Upper lobe of right lung (tissue), 1 donor: ENCODE data around the gene PIAS3. TPM values are rescaled to one million over a fixed set of nuclear protein-coding genes. Genes with fewer than 3 reads are reported as not detected.
"Not testable (repeated sequence)": the region's sequence is repeated elsewhere in the genome, so short reads cannot be mapped to it uniquely, and the experiment has no call there.

ENCODE experiments used
- ATAC-seq: fragments of 200-7000 bp; cut with Tn5 transposase; one replicate; pipeline ENCODE4 v1.9.1; 2020; ENCODE audit warnings: mild to moderate bottlenecking, moderate library complexity
- DNase-seq: peaks from one replicate; pipeline ENCODE4 v3.0.0-alpha.2; 2020
- H3K27ac ChIP-seq: fragments of 200-600 bp; one replicate; pipeline ENCODE4 v1.8.0; 2022
- H3K27me3 ChIP-seq: fragments of 200-600 bp; one replicate; pipeline ENCODE4 v1.8.0; 2022; ENCODE audit warnings: mild to moderate bottlenecking
- H3K36me3 ChIP-seq: fragments of 200-600 bp; one replicate; pipeline ENCODE4 v1.8.0; 2022
- H3K4me1 ChIP-seq: fragments of 200-600 bp; one replicate; pipeline ENCODE4 v1.8.0; 2022
- H3K4me3 ChIP-seq: fragments of 200-600 bp; one replicate; pipeline ENCODE4 v1.8.0; 2022; ENCODE audit warnings: mild to moderate bottlenecking
- H3K9me3 ChIP-seq: fragments of 200-600 bp; one replicate; pipeline ENCODE4 v1.8.0; 2022
- CTCF ChIP-seq: fragments of 200-600 bp; IDR thresholded peaks from one replicate; pipeline ENCODE4 v1.8.0; 2022; ENCODE audit warnings: antibody characterized with exemption
- intact Hi-C: fragments of 100-400 bp; cut with DNase I; formaldehyde crosslinking; loops from one replicate; pipeline ENCODE4 v1.11.0; 2022
- total RNA-seq: library from RNA; stranded (reverse); fragmentation: NEBNext Ultra II Directional; extraction: Animal tissue kit (Norgen Biotek cat#: 25700); gene quantifications from one replicate; pipeline ENCODE4 v1.2.1, GENCODE V29; 2021
- donor health status: DM: no; HTN: yes; CAD: no; lungs with severe emphysema.

PIAS3 gene
- total RNA-seq, 1 donor from 2014 or later, result 29.2 TPM

GRCh38 chr1:145845514-145846161 is 13.2 kb downstream of the PIAS3 start, which contains the start of gene NUDT17:
NUDT17 (plus strand) TSS chr1:145845630; CDS start chr1:145845641, 11 bp downstream.
- Histone ChIP-seq H3K27me3 (no peaks in the 10 kb centered on the region), H3K4me3 (peak within 1 kb of the TSS; percentile 66), H3K4me1 (peaks cover 16% of the 10 kb centered on the region), H3K36me3 (peaks cover 55% of the 10 kb centered on the region), H3K9me3 (no peaks in the 10 kb centered on the region), H3K27ac (peak within 1 kb of the TSS; percentile 75)
- peak; percentile 92 for DNase-seq
- ATAC-seq, result peak; percentile 91
- intact Hi-C loops, result loop anchor here (10.0 kb wide), 1 partner anchor 69 kb away; the partner anchor contains the start of genes ITGA10 and PEX11B
- TF ChIP-seq CTCF, result peak; percentile 98

GRCh38 chr1:145845144-145845513 is 13.8 kb downstream of the PIAS3 start:
- no peak for DNase-seq
- no peak for TF ChIP-seq CTCF
- no peaks in the 10 kb centered on the region for H3K9me3 ChIP-seq
- peak overlapping the region; percentile 75 for H3K27ac ChIP-seq
- peaks cover 14% of the 10 kb centered on the region for H3K4me1 ChIP-seq
- ATAC-seq, result peak; percentile 13
- intact Hi-C loops, result loop anchor here (10.0 kb wide), 1 partner anchor 70 kb away; the partner anchor contains the start of genes ITGA10 and PEX11B
- H3K27me3 ChIP-seq, result no peaks in the 10 kb centered on the region
- H3K36me3 ChIP-seq, result peaks cover 55% of the 10 kb centered on the region
- peak overlapping the region; percentile 66 for H3K4me3 ChIP-seq

GRCh38 chr1:145843031-145843430 is 15.8 kb downstream of the PIAS3 start:
- no peaks in the 10 kb centered on the region for H3K27me3 ChIP-seq
- H3K9me3 ChIP-seq, result no peaks in the 10 kb centered on the region
- no peak overlapping the region for H3K27ac ChIP-seq
- H3K4me1 ChIP-seq, result peaks cover 12% of the 10 kb centered on the region
- no peak for TF ChIP-seq CTCF
- H3K36me3 ChIP-seq, result peaks cover 62% of the 10 kb centered on the region
- no peak overlapping the region for H3K4me3 ChIP-seq
- DNase-seq (no peak), ATAC-seq (no peak)
- intact Hi-C loops, result loop anchor here (10.0 kb wide), 1 partner anchor 72 kb away; the partner anchor contains the start of genes ITGA10 and PEX11B

GRCh38 chr1:145837656-145838055 is 21.2 kb downstream of the PIAS3 start:
- no peaks in the 10 kb centered on the region for H3K9me3 ChIP-seq

GRCh38 chr1:145830810-145831209 is 28.1 kb downstream of the PIAS3 start:
- H3K27me3 ChIP-seq, DNase-seq, intact Hi-C loops, ATAC-seq, H3K9me3 ChIP-seq, H3K4me1 ChIP-seq, H3K27ac ChIP-seq, H3K4me3 ChIP-seq: not testable (repeated sequence)
- H3K36me3 ChIP-seq, result peaks cover 100% of the 10 kb centered on the region

More at GRCh38 chr1:145837656-145838055, 21.2 kb downstream of the PIAS3 start:
- Histone ChIP-seq H3K36me3 (peaks cover 100% of the 10 kb centered on the region), H3K4me3 (no peak overlapping the region), H3K27me3 (no peaks in the 10 kb centered on the region), H3K27ac (no peak overlapping the region), H3K4me1 (no peaks in the 10 kb centered on the region)
- no peak for ATAC-seq
- TF ChIP-seq CTCF, result no peak
- DNase-seq, result no peak
- intact Hi-C loops, result no loop called here

GRCh38 chr1:145828367-145829026 is 30.4 kb downstream of the PIAS3 start:
- no peak for DNase-seq
- intact Hi-C loops, result no loop called here
- Histone ChIP-seq H3K27ac (no peak overlapping the region), H3K27me3 (no peaks in the 10 kb centered on the region), H3K4me1 (peaks cover 14% of the 10 kb centered on the region), H3K9me3 (no peaks in the 10 kb centered on the region), H3K4me3 (no peak overlapping the region), H3K36me3 (peaks cover 78% of the 10 kb centered on the region)
- ATAC-seq, result no peak
- no peak for TF ChIP-seq CTCF
